NCI-H1092 treated with DMSO at 0.1 percent for 48 hours (cell line): Measurements from ENCODE around the gene MRPL54.
A peak's percentile ranks its signal among the peaks of the same experiment; 100 is the strongest.

Experiments
- DNase-seq: peaks from one replicate; lab custom pipeline; 2025; lab: John Stamatoyannopoulos, UW

Gene MRPL54

DNA sequence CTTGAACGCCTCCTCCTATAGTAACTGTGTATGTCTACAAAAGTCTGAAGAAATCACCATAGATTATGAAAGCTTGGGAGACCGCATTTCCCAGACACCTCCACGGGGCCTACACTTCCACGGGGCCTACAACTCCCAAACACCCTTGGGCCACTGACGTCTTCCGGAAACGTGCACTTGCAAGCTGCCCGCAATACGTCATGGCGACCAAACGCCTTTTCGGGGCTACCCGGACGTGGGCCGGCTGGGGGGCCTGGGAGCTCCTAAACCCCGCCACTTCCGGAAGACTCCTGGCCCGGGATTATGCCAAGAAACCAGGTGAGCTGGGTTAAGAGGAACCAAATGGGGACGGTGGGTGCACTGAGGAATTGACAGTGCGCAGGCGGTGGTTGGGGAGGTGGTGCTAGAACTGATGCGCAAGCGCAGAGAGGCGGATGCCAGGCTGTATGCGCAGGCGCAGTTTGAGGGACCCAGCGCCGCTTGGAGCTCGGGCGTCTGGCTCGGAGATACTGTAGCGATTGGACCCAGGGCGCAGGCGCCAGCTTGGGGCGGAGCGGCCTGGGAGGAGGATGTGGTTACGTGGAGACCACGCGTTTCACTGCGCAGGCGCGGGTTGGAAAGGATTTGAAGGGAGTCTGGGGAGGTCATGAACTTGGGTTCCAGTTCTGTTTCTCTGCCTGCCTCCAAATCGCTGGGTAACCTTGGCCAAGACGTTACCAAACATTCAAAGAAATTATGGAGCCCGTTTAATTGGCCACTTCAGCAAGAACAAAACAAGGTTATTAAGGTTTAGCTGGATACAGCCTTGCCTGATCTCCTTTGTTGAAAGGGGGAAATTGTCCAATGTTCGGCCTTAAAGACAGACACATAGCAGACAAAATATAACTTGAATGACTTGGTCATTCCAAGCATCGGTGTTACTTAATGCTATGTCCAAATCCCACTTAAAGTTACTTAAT lies at the start of gene MRPL54:
TSS of gene MRPL54 (plus strand) at position 182 of the 959 bp plus-strand sequence. CDS start at position 201, 19 bp downstream.
- DNase-seq: peak; percentile 99

DNA sequence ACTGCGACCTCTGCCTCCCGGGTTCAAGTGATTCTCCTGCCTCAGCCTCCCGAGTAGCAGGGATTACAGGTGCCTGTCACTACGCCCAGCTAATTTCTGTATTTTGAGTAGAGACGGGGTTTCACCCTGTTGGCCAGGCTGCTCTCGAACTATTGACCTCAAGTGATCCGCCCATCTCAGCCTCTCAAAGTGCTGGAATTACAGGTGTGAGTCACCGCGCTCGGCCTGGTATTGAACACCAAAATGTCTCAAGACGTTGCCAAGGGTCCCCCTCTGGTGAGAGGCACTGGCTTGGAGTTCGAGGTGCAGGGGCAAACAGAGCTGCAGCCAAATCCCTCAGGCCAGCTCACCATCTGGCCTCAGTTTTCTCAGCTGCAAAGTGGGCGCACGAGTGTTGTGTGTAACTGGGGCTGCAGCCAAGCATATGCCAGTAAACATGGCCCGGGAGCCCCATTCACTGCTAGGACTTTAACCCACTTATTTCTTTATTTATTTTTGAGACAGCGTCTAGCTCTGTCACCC lies 46.3 kb upstream of the MRPL54 start:
- no peak for DNase-seq

DNA sequence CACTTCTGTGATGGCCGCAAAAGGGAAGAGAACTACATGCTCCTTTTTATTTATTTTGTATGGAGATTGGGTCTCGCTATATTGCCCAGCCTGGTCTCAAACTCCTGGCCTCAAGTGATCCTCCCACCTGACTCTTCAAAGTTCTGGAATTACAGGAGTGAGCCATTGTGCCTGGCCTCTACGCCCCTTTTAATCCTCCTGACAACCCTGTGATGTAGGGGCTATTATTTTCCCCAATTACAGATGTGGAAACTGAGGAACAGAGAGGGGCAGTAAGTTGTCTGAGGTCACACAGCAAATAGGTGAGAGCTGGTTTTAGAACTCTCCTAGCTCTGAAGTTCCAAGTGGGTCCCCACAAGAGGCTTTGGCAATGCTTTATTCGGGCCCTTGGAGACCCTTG lies 42.6 kb upstream of the MRPL54 start:
- DNase-seq: no peak

DNA sequence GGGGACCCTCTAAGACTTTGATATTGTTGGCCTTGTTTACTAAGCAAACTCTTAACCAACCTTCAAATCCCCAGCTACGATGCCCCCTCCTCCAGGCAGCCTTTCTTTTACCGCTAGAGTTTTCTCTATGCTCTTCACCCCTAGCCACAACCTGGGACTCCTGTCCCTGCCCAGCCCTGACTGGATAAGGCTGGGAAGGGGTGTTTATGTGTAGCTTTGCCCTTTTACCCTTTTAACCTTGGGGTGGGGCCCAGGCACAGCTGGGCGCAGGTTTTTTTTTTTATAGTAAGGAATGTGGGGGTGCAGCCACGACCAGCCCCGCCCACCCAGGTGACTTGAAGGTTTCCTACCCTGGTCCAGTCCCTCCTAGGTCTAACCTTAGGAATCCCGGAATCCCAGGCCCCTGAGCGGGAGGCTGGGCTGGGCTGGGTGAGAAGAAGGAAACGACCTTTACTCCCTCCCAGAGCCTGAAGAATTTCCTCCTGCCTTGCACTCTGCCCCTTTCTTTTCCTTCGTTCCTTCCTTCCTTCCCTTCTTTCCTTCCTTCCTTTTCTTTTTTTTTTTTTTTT lies 42.0 kb upstream of the MRPL54 start:
- DNase-seq: no peak

DNA sequence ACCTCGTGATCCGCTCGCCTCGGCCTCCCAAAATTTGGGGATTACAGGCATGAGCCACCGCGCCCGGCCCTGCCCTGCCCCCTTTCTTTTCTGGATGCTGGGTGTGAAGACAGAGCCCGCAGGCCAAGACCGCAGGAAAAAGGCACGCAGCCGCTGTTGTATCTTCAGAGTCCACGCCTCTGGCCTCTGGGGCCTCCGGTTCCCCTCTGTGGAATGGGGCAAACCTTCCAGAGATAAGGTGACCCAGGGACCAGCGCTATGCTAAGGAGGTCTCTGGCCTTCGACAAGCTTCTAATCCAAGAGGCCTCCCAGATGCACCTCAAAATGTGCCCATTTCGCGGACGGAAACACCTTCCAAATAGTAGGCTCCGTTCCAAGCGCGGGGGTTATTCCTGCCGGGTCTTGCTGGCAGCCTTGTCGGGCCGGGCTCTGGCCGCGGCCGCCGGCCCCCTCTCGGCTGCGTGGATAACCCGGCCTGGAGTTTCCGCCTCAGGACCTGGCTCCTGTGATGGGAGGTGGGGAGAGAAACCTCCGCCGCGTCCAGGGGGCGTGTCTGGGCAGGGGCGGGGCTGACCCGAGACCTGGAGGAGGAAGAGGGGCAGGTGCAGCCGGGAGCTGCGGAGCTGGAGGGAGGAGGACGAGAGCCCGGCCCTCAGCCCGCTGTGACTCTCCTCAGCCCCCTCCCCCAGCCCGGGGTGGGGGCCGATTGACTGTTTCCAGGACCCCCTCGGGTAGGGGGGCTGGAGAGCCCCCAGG lies 41.2 kb upstream of the MRPL54 start:
- peak; percentile 63 for DNase-seq

DNA sequence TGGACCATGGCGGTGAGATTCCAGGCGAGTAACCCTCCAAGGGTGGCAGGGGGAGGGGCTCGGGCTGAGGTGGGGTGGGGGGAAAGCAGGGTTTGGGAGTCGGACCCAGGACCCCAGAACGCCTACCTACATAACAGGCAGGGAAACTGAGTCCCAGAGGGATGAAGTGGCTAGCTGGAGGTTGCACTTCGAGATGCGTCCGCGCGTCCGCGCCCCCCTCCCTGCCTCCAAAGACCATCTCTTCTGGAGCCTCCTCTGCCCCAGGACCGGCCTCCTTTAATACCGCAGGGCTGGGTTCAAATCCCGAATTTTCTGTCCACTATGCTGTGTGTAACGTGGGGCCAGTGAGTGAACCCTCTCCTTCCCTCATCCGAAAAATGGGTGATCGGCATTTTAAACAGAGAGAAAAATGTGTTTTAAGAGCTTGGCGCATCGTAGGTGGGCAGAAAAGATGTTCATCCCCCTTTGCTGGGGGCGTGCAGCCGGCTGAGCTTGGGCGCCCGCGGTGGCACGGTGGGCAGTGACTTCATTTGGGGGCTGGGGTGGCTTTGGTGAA lies 40.5 kb upstream of the MRPL54 start:
- DNase-seq: no peak

DNA sequence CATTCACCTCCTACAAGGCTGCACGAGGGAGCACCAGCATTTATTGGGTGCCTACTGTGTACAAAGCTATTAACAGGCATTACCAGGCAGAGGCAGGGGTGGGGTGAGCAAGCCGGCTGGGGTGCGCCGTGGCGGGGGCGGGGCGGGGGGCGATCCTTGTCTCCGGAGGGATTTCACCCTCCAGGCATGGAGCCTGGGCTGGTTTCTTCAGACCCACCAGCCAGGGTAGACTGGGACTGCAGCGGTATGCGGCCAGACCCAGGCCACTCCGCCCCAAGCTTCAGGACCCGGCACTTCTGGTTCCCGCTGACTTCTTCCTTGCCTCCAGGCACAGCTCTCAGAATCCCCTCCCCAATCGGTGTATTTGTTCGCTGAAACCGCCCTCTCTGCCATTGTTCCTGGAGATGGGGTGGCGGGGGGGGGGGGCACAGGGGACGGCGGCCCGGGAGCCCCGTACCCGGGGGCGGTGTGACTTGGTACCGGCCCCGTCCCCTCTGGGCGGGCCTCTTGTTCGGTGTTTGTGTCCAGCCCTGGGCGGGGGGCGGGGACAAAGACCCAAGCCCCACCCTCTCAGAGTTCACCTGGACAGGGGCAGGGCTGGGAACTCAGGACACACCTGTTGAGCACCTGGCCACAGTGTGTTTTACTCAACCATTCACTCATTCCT lies 39.9 kb upstream of the MRPL54 start:
- DNase-seq: no peak

DNA sequence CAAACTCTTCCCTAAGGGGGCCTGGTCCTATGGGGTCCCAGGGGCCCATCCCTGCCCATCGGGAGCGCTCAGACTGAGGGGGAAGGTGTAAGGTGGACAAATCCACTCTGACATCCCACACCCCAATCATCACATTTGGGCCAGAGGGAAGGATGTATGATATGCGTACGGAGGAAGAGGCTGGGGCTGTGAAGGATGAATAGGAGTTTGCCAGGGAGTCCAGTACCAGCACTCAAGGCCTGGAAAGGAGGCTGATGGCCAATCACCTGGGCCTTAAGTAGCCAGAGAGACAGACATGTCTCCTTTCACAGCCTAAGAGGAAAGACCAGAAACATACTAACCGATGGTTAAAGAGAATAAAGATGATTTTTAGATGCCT lies 39.4 kb upstream of the MRPL54 start:
- no peak for DNase-seq

DNA sequence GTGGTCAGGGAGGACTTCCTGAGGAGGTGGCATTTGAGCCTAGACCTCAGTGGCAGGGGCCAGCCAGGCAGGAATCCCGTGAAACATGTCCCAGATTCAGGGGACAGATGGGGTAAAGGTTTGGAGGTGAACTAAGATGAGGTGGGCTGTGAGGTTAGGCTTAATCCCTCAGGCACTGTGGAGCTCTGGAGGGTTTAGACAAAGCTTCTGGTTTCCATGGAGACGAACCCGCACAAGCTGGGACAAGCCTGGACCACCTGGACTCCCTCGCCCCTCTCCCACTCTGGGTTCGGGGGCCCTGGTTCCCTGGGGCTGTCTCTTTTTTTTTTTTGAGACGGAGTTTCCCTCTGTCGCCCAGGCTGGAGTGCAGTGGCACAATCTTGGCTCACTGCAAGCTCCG lies 38.6 kb upstream of the MRPL54 start:
- no peak for DNase-seq

DNA sequence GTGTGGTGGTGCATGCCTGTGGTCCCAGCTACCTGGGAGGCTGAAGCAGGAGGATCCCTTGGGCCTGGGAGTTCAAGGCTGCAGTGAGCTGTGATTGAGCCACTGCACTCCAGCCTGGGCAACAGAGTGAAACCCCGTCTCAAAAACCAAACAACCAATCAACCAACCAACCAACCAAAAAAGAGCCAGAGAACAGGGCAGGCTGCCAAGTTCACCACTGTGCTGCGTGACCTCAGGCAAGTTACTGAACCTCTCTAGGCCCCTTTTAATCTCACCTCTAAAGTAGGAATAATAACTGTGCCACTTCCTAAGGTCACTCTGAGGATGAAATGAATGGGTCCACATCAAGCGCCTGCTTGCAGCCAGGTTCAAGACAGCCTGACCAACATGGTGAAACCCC lies 37.4 kb upstream of the MRPL54 start:
- no peak for DNase-seq

DNA sequence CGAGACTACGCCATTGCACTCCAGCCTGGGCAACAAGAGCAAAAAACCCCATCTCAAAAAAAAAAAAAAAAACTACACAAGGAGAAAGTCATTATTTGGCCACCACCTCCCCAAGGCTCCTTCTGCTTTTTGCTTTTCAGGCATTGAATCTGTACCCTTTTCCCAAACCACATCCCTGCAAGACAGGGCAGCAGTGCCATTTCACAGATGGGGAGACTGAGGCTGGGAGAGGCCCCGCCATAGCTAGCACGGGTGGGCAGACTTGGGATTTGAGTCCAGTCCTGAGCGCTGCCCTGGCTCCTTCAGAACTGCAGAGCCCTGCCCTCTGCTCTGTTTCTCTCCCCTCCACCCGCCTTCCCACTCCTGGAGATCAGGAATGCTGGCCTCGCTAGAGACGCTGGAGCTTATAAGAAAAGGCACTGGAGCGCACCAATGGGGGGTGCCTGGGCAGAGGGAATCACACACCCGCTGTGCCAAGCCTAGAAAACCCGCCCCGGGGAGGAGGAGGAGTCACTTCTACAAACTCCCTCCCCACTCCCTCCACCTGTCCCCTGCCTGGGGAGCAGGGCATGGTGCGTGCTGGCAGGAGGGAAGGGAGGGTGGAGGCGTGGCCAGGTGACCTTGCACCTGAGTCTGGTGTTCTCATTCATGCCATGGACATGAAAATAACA lies 36.7 kb upstream of the MRPL54 start:
- no peak for DNase-seq

DNA sequence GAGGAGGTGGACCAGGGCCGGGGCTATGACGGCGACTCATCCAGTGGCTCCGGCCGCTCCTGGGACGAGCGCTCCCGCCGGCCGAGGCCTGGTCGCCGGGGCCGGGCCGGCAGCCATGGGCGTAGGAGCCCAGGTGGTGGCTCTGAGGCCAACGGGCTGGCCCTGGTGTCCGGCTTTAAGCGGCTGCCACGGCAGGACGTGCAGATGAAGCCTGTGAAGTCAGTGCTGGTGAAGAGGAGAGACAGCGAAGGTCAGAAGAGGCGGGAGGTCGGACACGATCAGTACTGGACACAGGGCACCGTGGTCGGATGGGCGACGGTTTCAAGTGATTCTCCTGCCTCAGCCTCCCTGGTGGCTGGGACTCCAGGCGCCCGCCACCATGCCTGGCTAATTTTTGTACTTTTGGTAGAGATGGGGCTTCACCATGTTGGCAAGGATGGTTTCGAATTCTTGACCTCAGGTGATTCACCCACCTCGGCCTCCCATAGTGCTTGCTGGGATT lies 32.0 kb upstream of the MRPL54 start:
- no peak for DNase-seq

DNA sequence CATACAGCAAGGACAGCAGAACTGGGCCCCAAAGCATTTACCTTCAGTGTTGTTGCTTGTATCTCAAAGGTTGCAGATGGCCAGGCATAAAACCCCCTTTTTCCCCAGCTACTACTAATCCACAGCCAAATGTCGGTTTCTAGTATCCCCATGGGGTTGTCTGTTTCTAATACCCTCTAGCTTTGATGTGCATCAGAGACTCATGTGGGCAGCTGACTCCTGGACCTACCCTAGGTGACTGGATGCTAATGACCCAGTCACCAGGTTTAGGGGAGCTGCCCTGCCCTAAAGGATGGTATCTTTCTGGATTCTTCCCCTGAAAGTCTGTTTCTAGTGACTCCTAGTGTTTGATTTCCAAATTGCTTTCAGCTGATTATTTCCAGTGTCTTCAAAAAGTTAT lies 30.4 kb upstream of the MRPL54 start:
- DNase-seq: no peak

DNA sequence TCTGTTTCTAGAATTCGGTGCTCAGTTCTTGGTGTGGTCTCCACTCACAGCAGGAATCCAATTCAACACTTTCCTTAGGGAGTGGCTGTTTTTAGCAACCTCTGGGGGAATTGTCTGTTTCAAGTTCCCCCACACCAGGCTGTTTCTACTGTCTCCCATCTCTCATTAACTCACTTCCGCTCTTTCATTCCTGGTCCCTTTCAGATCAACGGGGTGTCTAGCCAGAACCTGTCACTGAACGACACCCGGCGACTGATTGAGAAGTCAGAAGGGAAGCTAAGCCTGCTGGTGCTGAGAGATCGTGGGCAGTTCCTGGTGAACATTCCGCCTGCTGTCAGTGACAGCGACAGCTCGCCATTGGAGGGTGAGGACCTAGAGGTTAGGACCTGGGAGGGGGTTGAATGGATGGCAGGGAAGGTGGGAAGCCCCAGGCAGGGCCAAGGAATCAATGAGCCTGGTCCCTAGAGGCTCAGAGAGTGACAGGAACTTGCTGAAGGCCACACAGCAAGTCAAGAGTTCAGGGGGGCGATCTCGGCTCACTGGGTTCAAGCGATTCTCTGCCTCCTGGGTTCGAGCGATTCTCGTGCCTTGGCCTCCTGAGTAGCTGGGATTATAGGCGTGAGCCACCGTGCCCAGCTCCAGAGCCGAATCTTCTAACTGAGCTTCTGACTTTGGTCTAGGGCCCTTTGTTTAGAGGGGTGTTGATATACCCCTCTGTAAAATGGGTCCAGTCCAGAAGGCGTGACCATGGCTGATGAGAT lies 28.8 kb upstream of the MRPL54 start:
- DNase-seq: no peak

DNA sequence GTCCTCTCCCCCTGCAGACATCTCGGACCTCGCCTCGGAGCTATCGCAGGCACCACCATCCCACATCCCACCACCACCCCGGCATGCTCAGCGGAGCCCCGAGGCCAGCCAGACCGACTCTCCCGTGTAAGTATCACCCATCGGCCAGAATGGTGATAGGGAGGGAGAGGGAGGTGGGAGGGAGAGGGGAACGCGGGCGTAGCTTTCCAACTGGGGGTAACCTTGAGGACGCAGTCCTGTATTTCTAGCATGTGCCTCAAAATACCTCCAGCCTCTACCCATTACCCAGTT lies 28.2 kb upstream of the MRPL54 start:
- no peak for DNase-seq

DNA sequence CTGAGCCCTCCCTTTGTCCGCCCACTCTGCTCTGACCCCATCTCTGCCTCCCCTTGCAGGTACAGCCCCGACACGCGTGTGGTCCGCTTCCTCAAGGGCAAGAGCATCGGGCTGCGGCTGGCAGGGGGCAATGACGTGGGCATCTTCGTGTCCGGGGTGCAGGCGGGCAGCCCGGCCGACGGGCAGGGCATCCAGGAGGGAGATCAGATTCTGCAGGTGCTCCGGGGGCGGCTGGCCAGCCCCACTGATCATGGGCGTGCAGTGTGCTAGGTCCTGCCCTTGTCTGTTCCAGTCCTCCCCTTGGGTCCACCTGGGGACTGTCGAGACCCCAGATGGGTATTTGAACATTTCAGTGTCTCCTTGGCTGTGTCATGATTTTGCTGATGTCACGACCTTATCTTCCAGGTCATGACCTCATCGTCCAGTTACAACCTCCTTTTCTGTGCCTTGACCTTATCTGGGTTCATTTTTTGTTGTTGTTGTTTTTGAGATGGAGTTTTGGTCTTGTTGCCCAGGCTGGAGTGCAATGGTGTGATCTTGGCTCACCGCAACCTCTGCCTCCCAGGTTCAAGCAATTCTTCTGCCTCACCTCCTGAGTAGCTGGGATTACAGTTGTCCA lies 26.3 kb upstream of the MRPL54 start:
- DNase-seq: no peak

DNA sequence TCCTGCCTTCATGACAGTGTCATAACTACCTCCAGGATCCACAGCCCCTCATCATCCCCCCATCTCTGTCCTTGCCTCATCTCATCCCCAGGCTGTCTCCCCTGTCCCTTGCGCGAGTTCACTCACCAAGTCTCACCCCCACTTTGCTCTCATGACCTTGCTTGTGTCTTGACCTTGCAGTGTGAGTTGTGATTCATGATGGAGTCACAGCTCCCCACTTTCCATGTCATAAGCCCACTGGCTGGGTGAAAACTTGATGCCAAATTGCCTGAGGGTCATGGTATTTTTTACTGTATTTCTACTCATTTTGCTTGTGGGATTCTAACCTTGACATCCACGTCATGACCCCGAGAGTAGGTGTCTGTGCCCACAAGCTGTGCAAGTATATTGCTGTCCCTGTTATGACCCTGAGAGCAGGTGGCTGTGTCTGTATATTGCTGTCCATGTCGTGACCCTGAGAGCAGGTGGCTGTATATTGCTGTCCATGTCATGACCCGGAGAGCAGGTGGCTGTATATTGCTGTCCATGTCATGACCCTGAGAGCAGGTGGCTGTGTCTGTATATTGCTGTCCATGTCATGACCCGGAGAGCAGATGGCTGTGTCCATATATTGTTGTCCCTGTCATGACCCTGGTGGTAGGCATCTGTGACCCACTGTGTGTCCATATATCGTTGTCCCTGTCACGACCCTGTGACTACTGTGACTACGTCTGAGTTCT lies 24.8 kb upstream of the MRPL54 start:
- DNase-seq: no peak

DNA sequence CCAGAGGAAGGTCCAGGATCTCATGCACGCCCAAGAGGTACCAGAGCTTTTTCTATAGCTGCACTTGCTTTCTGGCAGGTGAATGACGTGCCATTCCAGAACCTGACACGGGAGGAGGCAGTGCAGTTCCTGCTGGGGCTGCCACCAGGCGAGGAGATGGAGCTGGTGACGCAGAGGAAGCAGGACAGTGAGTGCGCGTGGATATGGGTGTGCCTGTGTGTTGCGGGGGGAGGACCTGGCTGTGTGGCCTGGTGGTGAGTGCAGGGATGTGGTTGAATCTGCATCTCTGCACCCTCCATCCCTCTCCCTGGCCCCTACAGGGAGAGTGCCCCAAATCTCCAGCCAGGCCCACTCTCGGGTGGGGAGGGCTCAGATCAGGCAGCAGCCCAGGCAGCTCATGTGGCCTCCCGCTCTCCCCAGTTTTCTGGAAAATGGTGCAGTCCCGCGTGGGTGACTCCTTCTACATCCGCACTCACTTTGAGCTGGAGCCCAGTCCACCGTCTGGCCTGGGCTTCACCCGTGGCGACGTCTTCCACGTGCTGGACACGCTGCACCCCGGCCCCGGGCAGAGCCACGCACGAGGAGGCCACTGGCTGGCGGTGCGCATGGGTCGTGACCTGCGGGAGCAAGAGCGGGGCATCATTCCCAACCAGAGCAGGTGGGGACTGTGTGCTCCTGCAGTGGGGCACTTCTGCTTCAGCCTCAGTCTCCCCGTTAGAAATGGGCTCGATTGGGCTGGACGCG lies 23.8 kb upstream of the MRPL54 start:
- DNase-seq: no peak

DNA sequence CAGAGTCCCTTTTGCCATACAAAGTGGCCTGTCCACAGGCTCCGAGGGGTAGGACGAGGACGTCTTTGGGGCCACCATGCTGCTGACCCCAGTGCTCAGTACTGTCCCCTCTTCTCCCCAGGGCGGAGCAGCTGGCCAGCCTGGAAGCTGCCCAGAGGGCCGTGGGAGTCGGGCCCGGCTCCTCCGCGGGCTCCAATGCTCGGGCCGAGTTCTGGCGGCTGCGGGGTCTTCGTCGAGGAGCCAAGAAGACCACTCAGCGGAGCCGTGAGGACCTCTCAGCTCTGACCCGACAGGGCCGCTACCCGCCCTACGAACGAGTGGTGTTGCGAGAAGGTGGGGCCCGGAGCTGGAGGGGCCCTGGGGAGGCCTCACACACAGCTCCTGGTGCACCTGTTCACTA lies 22.1 kb upstream of the MRPL54 start:
- DNase-seq: no peak
